Measurements from ENCODE around the gene FZD1. TPM values are rescaled to one million over a fixed set of nuclear protein-coding genes. Genes with fewer than 3 reads are reported as not detected.

The FZD1 gene
- total RNA-seq, 1 experiment from 2014 or later, result 1.5 TPM

DNA sequence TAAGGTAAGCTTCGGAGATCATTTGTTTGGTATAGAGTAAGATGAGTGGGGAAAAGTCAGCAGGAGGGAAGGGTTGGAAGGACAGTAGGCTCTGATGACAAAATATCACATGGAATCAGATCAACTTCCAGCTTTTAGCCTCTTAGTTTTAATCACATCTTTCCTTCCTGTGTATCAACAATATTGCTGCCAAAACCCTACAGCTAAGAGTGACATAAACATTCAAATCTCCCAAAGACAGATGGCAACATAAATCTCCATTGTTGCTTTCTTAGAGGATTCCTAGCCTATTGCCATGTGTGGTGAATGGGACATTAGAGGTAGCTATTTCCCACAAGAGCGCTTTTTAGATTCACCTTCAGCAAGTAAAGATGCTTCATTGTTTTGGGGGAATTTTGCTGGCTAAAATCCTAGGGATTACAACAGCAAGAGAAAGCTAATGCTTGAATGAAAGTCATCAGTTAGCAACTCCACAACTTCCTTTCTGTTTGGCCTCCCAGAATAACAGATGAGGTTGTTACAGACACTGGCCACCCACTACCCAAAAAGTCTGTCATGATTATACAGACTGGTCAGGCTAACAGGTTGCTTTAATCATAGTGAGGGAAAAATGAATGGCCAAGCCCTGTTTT, 35.2 kb upstream of the FZD1 start:
- TF ChIP-seq, protein P1, sequence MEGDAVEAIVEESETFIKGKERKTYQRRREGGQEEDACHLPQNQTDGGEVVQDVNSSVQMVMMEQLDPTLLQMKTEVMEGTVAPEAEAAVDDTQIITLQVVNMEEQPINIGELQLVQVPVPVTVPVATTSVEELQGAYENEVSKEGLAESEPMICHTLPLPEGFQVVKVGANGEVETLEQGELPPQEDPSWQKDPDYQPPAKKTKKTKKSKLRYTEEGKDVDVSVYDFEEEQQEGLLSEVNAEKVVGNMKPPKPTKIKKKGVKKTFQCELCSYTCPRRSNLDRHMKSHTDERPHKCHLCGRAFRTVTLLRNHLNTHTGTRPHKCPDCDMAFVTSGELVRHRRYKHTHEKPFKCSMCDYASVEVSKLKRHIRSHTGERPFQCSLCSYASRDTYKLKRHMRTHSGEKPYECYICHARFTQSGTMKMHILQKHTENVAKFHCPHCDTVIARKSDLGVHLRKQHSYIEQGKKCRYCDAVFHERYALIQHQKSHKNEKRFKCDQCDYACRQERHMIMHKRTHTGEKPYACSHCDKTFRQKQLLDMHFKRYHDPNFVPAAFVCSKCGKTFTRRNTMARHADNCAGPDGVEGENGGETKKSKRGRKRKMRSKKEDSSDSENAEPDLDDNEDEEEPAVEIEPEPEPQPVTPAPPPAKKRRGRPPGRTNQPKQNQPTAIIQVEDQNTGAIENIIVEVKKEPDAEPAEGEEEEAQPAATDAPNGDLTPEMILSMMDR (IDR thresholded peaks at IDR 0.05; ENCODE audit: insufficient read depth in 1 of 2, low read depth in 1 of 2, low read length in 1 of 2, severe bottlenecking in 1 of 2, unreplicated experiment in 1 of 2), result no peak
- POLR2A ChIA-PET, result no interaction called here
- H3K27ac Mint-ChIP-seq (ENCODE audit: unreplicated experiment), result no peak overlapping the region
- no peak for DNase-seq
- no peaks in the 10 kb centered on the region for H3K9me3 Mint-ChIP-seq (ENCODE audit: unreplicated experiment)
- CTCF ChIA-PET, result interaction anchor here (0.6 kb wide), 1 partner anchor 143 kb away, joined by 3 read pairs; no protein-coding TSS in a partner anchor
- H3K9me3 ChIP-seq, result no peaks in the 10 kb centered on the region
- no peaks in the 10 kb centered on the region for H3K4me1 Mint-ChIP-seq (ENCODE audit: low read depth, unreplicated experiment)
- no peaks in the 10 kb centered on the region for H3K4me1 ChIP-seq
- no peak overlapping the region for H3K4me3 Mint-ChIP-seq (ENCODE audit: unreplicated experiment)
- no peaks in the 10 kb centered on the region for H3K36me3 ChIP-seq (ENCODE audit: control insufficient read depth, insufficient read depth, low read length)
- no peaks in the 10 kb centered on the region for H3K36me3 Mint-ChIP-seq (ENCODE audit: insufficient read depth, unreplicated experiment)
- no peak overlapping the region for H3K4me3 ChIP-seq (ENCODE audit: low read depth, low read length)
- H3K27me3 Mint-ChIP-seq (ENCODE audit: insufficient read depth, unreplicated experiment), result peaks cover 14% of the 10 kb centered on the region
- intact Hi-C loops (cut with micrococcal nuclease; ENCODE audit: unreplicated experiment), result no loop called here
- no TSS peak for BruUV-seq (replicated peaks)
- H3K27me3 ChIP-seq (replicated peaks; ENCODE audit: control insufficient read depth, insufficient read depth, low read length), result no peaks in the 10 kb centered on the region

DNA sequence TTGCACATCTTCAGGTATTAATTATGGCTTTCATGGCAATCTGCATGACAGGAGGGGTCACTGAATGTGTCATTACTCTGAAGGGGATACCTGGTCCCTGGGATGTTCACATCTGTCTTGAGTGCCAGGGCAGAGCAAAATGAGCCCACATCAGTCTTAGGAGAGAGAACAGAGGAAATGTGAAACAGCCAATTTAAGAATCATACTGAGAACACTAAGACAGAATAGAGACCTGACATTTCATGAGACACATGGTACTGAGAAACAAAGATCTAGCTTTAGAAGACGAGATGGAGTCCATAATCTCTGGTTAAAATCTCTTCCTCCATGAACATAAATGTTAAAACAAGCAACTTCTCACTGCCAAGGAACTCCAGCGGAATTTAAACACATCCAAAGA, 34.1 kb upstream of the FZD1 start:
- H3K4me3 ChIP-seq (ENCODE audit: low read depth, low read length), result no peak overlapping the region
- H3K4me3 Mint-ChIP-seq (ENCODE audit: unreplicated experiment), result no peak overlapping the region
- intact Hi-C loops (cut with micrococcal nuclease; ENCODE audit: unreplicated experiment), result no loop called here
- H3K36me3 ChIP-seq (ENCODE audit: control insufficient read depth, insufficient read depth, low read length), result no peaks in the 10 kb centered on the region
- CTCF ChIA-PET, result no interaction called here
- DNase-seq, result no peak
- H3K4me1 ChIP-seq, result no peaks in the 10 kb centered on the region
- no peaks in the 10 kb centered on the region for H3K9me3 ChIP-seq
- peaks cover 16% of the 10 kb centered on the region for H3K27me3 Mint-ChIP-seq (ENCODE audit: insufficient read depth, unreplicated experiment)
- no TSS peak for BruUV-seq (replicated peaks)
- H3K36me3 Mint-ChIP-seq (ENCODE audit: insufficient read depth, unreplicated experiment), result no peaks in the 10 kb centered on the region
- POLR2A ChIA-PET, result no interaction called here
- H3K4me1 Mint-ChIP-seq (ENCODE audit: low read depth, unreplicated experiment), result no peaks in the 10 kb centered on the region
- no peaks in the 10 kb centered on the region for H3K27me3 ChIP-seq (replicated peaks; ENCODE audit: control insufficient read depth, insufficient read depth, low read length)
- H3K27ac Mint-ChIP-seq (ENCODE audit: unreplicated experiment), result no peak overlapping the region
- H3K9me3 Mint-ChIP-seq (ENCODE audit: unreplicated experiment), result no peaks in the 10 kb centered on the region
- TF ChIP-seq, protein P1 (IDR thresholded peaks at IDR 0.05; ENCODE audit: insufficient read depth in 1 of 2, low read depth in 1 of 2, low read length in 1 of 2, severe bottlenecking in 1 of 2, unreplicated experiment in 1 of 2), result no peak

DNA sequence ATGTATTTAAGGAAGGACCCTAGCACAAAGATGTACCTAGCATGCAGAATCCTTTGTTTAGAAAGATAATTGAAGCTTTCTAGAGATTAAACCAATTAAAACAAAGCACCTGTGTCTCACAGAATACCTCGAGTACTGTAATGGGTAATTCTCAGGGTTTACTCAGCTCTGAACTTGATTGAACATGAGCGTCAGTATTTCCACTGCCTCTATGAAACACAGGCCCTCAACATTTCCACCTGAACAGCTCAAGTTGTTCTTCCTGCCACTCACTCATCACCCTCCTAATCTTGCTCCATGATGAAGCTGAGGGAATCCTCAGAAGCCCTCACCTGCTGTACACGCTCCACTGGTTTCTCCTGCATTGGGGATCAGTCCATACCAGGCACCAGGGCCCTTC, 33.7 kb upstream of the FZD1 start:
- H3K4me3 ChIP-seq (ENCODE audit: low read depth, low read length), result no peak overlapping the region
- peaks cover 16% of the 10 kb centered on the region for H3K27me3 Mint-ChIP-seq (ENCODE audit: insufficient read depth, unreplicated experiment)
- no peaks in the 10 kb centered on the region for H3K9me3 Mint-ChIP-seq (ENCODE audit: unreplicated experiment)
- ChIA-PET CTCF (no interaction called here), POLR2A (no interaction called here)
- no peaks in the 10 kb centered on the region for H3K36me3 ChIP-seq (ENCODE audit: control insufficient read depth, insufficient read depth, low read length)
- no peak overlapping the region for H3K4me3 Mint-ChIP-seq (ENCODE audit: unreplicated experiment)
- H3K9me3 ChIP-seq, result no peaks in the 10 kb centered on the region
- H3K4me1 Mint-ChIP-seq (ENCODE audit: low read depth, unreplicated experiment), result no peaks in the 10 kb centered on the region
- no peak for DNase-seq
- TF ChIP-seq, protein P1 (IDR thresholded peaks at IDR 0.05; ENCODE audit: insufficient read depth in 1 of 2, low read depth in 1 of 2, low read length in 1 of 2, severe bottlenecking in 1 of 2, unreplicated experiment in 1 of 2), result no peak
- BruUV-seq (replicated peaks), result no TSS peak
- no peak overlapping the region for H3K27ac Mint-ChIP-seq (ENCODE audit: unreplicated experiment)
- no peaks in the 10 kb centered on the region for H3K36me3 Mint-ChIP-seq (ENCODE audit: insufficient read depth, unreplicated experiment)
- intact Hi-C loops (cut with micrococcal nuclease; ENCODE audit: unreplicated experiment), result no loop called here
- H3K4me1 ChIP-seq, result no peaks in the 10 kb centered on the region
- H3K27me3 ChIP-seq (replicated peaks; ENCODE audit: control insufficient read depth, insufficient read depth, low read length), result no peaks in the 10 kb centered on the region

Data from Caco-2 (cell line).